ENCODE data around the gene CC2D1A.

GRCh38 chr19:13877303-13877702, 28.7 kb upstream of the CC2D1A start:
- no peak for TF ChIP-seq CTCF (conservative IDR thresholded peaks at IDR 0.05; ENCODE audit: low read depth, low read length)
- TF ChIP-seq EZH2 (IDR thresholded peaks at IDR 0.05; ENCODE audit: low read length, unreplicated experiment): no peak
